GM12892 (cell line): ENCODE results near the gene TMEM14A.
"Not testable (repeated sequence)": the region's sequence is repeated elsewhere in the genome, so short reads cannot be mapped to it uniquely, and the experiment has no call there.

Experiments used
- DNase-seq: peaks from one replicate; pipeline ENCODE4 v3.0.0; 2011; ENCODE audit not compliant: insufficient read length
- FAIRE-seq: peaks from 2 replicates; lab custom pipeline; 2011; peaks lifted over from hg19 to GRCh38; lab: Jason Lieb, UNC
- POLR2A ChIP-seq: IDR thresholded peaks from 2 replicates; pipeline ENCODE4 v1.6.1; 2011; ENCODE audit warnings: low read depth, low read length, control low read depth
- POLR2AphosphoS5 ChIP-seq: IDR thresholded peaks from 2 replicates; pipeline ENCODE4 v1.6.1; 2011; ENCODE audit warnings: low read depth, low read length, control low read depth
- TAF1 ChIP-seq: IDR thresholded peaks from 2 replicates; pipeline ENCODE4 v1.6.1; 2011; ENCODE audit warnings: low read depth, mild to moderate bottlenecking, control low read depth, low read length, borderline replicate concordance

The TMEM14A gene

GRCh38 chr6:52674666-52675065 is 3.8 kb downstream of the TMEM14A start:
- DNase-seq (no peak), FAIRE-seq (no peak)
- TF ChIP-seq TAF1 (no peak), POLR2A (no peak), POLR2AphosphoS5 (no peak)

GRCh38 chr6:52675372-52675771 is 4.5 kb downstream of the TMEM14A start:
- DNase-seq, result no peak
- no peak for FAIRE-seq
- TF ChIP-seq TAF1, result no peak
- no peak for TF ChIP-seq POLR2A
- TF ChIP-seq POLR2AphosphoS5, result no peak

- FAIRE-seq, DNase-seq: not testable (repeated sequence)
Observed at GRCh38 chr6:52676631-52677030, 5.7 kb downstream of the TMEM14A start.

- TF ChIP-seq POLR2AphosphoS5 (no peak), TAF1 (no peak), POLR2A (no peak)
- FAIRE-seq (no peak), DNase-seq (no peak)
Observed at GRCh38 chr6:52681416-52681815, 10.5 kb downstream of the TMEM14A start.

- no peak for TF ChIP-seq TAF1
- TF ChIP-seq POLR2A, result no peak
- no peak for TF ChIP-seq POLR2AphosphoS5
- DNase-seq (no peak), FAIRE-seq (no peak)
Observed at GRCh38 chr6:52686878-52687699, 16.2 kb downstream of the TMEM14A start.

GRCh38 chr6:52689857-52690256 is 18.9 kb downstream of the TMEM14A start:
- no peak for FAIRE-seq
- TF ChIP-seq POLR2A, result no peak
- TF ChIP-seq TAF1, result no peak
- no peak for TF ChIP-seq POLR2AphosphoS5
- DNase-seq, result no peak

GRCh38 chr6:52691718-52692117 is 20.8 kb downstream of the TMEM14A start:
- FAIRE-seq, result no peak
- no peak for DNase-seq
- TF ChIP-seq TAF1 (no peak), POLR2A (no peak), POLR2AphosphoS5 (no peak)

- DNase-seq (no peak), FAIRE-seq (no peak)
- TF ChIP-seq POLR2A (no peak), POLR2AphosphoS5 (no peak), TAF1 (no peak)
Observed at GRCh38 chr6:52693773-52694172, 22.9 kb downstream of the TMEM14A start.

GRCh38 chr6:52694404-52694803 is 23.5 kb downstream of the TMEM14A start:
- no peak for FAIRE-seq
- no peak for DNase-seq
- TF ChIP-seq TAF1 (no peak), POLR2A (no peak), POLR2AphosphoS5 (no peak)

GRCh38 chr6:52696418-52696817 is 25.5 kb downstream of the TMEM14A start:
- FAIRE-seq, result no peak

GRCh38 chr6:52697903-52698302 is 27.0 kb downstream of the TMEM14A start:
- no peak for DNase-seq
- TF ChIP-seq POLR2A (no peak), POLR2AphosphoS5 (no peak), TAF1 (no peak)
- no peak for FAIRE-seq

More at GRCh38 chr6:52696418-52696817, 25.5 kb downstream of the TMEM14A start:
- TF ChIP-seq TAF1 (no peak), POLR2AphosphoS5 (no peak), POLR2A (no peak)
- DNase-seq, result no peak

- DNase-seq (no peak), FAIRE-seq (no peak)
- no peak for TF ChIP-seq POLR2AphosphoS5
- no peak for TF ChIP-seq POLR2A
- no peak for TF ChIP-seq TAF1
Observed at GRCh38 chr6:52704060-52704459, 33.1 kb downstream of the TMEM14A start.

GRCh38 chr6:52704781-52705502 is 34.0 kb downstream of the TMEM14A start:
- FAIRE-seq, DNase-seq: not testable (repeated sequence)
